ENCODE results near the gene NXPH4.

Gene NXPH4

DNA sequence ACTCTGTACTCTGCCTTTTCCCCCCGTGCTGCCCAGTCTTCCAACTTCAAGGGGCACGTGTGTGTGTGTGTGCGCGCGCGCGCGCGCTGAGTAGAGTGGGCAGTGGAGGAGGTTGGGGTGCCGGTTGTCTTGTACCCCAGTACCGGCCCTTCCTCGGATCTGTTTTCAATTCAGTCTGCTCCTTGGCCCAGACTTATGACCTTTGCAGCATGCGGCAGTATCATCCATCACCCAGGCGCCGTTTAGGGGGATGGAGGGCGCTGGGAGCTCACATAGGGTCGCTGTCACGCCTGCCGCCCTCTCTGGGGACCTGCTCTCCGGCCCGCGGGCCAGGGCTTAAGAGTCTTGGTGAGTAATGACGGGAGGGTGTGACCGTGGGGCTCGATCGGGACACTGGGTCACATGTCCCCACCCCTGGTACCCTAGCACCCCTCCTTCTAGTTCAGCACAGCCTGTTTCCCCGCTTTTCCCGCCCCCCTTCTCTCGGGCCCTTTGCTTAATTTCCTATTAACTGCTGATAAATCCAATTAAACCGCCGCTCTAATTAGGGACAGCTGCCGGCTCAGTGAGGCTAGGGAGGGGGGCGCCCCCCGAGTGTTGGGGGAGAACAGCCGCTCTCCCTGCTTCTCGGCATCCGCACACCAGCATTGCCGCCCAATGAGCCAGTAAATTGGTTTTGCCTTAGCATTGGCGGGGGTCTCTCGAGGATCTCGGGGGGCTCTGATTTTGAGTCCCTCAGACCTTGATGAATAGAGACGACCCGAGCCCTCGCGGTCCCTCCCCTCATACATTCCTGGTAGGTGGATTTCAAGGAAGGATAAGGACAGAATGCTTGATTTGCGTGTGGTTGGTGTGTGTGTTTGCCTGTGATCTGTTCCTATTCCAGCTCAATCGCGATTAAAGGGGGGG lies 25.1 kb downstream of the NXPH4 start:
- DNase-seq = no peak

DNA sequence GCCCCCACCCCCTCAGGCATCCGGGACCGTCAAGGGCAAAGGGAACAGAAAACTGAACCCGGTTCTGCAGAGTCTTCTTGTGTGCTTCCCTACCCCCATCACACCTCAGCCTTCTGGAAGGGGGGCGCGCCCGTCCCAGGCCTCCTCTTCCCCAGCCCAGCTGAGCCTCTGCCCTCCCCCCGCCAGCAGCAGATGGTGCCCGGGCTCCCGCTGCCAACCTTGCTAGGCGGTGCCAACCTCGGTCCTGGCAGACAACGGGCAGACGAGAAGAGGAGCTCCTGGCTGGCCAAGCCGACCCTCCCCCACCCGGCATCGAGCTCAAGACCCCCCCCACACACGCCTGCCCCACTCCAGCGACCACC lies 25.7 kb downstream of the NXPH4 start:
- peak in 5 of 56 donors; percentile 8 to 51 (median 25) for DNase-seq

DNA sequence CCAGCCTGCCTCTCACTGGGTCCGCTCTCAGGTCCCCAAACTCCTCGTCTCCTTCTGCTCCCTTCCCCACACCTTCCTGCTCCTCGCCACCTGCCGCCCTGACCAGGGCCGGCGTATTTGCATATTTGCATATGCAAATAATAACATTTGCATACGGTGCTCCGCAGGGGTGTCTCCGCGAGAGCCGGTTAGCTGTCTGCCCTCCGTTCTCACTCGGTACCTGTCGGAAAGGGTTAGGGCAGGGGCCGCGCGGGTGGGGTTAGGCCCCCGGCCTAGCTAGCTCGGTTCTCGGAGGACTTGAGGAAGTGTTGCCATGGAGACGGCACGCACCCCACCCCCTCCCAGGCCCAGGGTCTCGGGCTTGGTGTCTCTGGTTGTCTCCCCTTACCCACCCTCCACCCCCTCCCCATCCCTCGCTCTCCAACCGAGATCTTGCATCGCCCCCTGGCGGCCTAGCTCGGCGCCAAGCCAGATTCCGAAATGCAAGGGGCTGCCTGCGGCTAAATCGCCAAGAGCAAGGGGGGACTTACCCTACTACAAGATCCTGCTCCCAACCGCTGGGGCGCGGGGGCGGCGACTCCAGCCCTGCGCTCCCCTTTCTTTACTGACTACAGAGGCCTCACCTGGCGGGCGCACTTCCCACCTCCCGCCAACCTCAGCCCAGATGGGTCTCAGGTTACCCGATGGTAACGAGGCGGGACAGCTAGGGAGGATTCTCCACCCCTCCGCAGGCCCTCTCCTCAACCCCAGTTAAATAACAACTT lies 26.3 kb downstream of the NXPH4 start:
- peak in 20 of 56 donors; percentile 8 to 57 (median 26) for DNase-seq

DNA sequence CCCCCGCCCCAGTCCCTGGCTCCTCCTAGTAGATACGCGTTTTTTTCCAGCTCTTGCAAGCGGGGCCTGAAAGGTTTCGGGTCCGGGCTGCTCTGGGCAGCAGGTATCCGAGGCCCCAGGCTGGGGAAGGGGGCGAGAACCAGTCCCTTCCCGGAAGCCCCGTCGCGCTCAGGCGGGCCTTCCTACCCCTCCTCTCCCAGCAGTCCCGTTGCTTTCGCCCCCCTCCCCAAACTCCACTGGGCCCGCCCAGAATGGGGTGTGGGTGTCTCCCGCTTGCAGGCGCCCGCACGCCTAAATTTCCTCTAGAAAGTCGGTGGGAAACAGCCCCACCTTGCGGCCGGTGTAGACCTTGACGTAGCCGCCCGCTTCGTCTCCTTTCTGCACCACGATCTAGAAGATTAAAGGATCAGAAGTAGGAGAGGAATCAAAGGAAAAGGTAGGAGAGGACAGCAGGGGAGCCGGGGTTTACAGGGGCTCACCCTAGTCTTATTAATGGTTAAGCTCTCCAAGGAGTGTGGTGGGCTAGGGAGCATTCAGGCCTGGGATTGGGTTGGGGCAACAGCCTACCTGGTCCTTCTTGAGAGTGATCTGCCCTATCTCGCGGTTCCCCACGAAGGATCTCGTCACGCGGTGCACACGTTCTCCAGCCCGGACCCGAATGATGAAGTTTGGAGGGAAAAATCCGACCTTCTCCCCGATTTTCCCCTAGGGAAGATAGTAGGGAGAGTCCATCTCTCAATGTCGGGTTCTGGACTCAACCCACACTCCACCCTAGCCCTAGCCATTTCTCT lies 27.1 kb downstream of the NXPH4 start:
- DNase-seq = peak in 41 of 56 donors; percentile 7 to 77 (median 28)

DNA sequence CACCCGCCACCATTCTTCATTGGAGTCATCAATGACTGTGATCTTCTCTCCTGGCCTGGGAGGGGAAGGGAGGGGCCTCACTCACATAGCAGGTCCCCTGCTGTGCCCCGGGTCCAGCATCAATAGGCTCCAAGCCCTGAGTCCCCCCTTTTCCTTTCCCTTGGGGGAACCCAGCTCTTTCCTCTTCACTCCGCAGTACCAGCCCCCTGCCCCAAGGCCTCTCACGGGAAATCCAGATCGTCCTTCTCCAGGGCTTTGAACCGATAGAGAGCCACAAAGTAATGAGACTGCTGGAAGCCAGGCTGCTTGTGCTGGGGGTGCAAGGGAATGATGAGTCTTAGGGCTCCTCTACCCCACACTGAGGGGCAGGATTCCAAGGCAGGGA lies 27.7 kb downstream of the NXPH4 start:
- DNase-seq = no peak

DNA sequence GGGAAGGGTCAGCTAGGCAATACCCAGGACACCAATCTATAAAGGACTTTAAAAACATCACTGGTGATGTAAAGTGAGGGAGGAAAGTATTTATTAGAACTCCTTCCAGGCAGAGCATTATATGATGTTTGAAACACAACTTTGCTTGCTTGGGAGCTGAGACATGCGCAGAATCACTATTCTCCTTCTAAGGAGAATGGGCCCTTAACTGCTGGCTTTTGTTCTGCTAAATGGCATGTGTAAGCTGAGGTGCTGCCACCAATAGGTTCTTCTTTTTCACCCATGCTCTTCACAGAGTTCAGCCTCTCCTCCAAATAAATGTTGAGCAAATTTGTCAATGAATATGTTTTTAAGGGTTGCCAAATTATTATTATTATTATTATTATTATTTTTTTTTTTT lies 30.4 kb downstream of the NXPH4 start:
- no peak for DNase-seq

DNA sequence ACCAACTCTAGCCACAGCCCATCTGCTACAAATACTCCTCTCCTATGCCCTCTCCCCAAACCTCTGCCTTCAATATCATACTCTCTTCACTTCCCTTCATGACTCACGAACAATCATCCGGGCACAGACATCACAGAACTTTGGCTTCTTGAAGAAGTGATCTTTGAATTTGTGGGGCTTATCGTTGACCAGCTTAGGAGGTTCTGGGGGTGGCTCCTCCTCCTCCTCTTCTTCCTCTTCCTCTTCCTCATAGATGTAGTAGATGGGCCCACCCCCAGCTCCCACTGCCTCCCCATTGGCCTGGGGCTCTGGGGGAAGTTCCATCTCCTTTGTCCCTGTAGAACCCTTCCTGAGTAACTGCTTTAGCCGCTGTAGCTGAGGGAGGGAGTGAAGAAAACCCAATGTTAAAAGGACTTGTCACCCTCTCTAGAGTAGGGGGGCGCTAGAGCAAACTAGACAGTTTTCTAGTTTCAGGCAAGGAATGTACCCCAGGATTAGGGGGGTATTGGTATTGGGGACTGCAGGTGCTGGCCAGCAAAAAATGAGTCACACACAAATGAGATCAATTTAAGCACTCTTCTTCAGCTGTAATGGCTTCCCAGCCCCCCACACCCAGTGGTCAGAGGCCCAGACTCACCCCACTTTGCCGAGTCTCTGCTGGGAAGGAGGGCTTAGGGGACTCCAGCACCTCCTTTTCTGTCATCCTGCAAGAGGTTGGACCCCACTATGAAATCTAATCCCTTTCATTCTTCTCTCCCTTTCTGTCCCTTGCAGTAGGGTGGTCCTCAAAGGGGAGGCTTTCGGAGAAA lies 32.5 kb downstream of the NXPH4 start:
- no peak for DNase-seq

DNA sequence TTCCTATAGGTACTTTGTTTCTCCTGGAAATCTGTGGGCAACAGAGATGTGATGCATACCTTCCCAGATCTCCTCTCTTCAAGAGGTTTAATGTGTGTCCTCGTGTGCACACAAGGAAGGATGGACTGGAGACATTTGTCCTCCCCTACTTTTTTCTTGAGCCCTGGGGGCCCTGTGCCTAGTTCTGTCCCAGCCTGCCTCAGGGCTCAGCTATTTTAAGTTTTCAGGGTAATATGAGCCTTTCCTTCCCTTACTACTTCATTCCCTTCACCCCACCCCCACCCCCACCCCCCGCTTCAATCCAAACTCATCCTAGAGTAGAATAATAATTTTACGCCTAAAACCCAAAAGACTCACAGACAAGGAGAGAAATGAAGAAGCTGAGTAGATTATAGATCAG lies 33.9 kb downstream of the NXPH4 start:
- no peak for DNase-seq

DNA sequence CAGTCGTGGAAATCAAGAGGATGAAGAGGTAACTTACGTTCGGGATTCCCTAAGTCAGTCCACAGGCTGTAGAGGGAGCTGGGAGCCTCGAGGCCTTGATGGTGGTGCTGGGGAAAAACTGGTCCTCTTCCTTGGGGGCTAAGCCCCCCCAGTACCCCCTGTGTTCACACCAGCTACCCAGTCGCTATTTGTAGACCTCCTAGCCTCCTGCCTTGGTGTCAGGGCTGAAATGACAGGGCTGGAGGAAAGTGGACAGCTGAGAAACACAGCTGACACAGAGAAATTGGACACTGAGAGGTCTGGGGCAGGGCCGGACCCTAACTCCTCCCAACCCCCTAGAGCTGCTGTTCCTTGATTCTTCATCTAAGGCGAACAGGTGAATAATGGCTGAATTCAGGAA lies 34.4 kb downstream of the NXPH4 start, which contains the start of gene STAC3:
TSS of gene STAC3 (minus strand) at position 232 of the 400 bp plus-strand sequence. CDS start 1,551 bp downstream, outside the sequence.
- DNase-seq = no peak

DNA sequence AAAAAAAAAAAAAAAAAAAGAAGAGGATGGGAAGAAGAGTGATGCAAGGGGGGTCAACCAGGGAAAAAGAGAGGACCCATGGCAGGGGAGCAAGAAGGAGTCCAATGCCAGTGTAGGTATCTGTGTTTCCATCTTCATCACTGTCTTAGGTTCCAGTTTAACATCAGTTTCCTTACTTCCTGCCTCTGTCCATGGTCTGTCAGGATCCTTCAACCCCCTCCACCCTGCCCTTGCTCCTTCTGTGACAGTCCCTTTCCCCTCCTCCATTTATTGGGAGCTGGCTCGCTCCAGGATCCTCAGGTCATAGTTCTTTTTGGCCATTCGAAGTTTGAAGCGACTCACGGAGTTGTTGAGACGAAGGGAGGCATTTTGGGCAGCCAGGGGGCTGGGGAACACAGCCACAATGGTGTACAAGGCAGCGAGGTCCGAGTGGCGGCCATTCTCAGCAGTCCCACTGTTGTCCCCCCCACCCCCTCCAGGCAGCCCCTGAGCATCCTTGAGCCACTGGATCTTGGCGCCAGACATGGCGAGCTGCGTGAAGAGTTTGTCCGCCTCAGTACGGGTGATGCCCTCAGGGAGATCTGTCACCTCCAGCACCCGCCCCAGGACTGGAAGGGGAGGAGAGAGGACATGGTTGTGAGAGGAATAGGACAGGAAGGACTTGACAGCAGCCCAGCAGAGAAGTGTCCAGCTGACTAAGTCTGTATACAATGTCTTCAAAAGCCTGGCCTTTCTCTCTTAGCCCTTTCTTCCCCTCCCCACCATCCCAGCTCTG lies 38.1 kb downstream of the NXPH4 start:
- DNase-seq = no peak

DNA sequence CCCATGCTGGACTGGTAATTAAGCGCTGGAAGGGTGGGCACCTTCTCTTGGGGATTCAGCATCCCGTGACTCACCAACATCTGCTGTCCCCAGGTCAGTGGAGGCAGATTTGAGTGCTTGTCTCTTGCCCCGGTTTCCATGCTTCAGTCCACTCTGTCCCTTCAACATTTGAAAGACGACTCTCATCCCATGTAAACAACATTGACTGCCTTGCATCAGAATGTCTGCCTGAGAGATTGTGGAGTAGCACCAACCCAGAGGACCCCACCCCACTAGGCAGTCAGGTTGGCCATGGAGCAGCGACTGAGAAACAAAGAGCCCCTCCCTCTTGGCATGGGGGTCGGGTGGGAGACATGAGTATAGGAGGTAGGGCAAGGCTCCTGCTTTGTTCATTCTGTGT lies 39.3 kb downstream of the NXPH4 start:
- no peak for DNase-seq

DNA sequence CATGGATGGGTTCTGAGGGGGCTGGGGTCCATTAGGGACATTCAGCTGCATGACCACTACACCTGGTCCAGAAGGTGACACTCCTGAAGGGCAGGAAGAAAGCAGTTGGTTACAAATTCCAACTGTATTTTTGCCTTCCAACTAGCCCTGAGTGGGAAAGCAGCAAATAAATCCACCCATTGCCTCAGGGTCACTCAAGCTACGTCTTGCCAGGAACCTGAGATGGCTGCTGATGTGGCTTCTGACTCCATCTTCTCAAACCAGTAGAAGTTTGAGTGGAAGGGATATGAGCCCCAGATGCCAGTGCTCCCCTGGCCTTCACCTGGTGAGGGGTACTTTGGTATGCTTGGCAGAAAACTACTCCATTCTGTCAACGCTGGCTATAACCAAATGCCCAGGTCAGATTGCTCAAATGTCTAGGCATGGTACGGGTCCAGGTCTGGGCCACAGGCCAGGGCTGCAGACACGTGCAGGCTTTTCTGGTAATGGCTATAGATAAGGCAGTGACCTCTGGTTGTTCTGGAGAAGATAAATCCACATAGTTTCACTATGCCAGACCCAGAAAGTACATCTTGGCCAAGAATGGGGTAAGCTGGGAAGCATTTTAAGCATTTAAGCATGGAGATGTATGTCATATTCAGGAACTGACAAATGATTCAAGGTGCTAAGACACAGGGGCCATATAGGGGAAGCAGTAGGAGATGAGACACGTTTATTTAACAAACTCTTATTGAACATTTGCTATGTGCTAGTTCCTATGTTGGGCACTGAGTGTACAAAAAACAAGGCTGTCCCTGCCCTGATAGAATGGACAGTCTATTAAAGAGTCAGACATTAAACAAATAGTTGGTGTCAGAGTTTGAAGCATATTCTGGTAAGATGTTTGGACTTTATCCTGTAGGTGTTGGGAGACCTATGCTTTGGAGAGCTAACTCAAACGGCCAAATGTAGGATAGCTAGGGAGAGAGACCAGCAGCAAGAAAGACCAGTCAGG lies 42.7 kb downstream of the NXPH4 start:
- DNase-seq = no peak

DNA sequence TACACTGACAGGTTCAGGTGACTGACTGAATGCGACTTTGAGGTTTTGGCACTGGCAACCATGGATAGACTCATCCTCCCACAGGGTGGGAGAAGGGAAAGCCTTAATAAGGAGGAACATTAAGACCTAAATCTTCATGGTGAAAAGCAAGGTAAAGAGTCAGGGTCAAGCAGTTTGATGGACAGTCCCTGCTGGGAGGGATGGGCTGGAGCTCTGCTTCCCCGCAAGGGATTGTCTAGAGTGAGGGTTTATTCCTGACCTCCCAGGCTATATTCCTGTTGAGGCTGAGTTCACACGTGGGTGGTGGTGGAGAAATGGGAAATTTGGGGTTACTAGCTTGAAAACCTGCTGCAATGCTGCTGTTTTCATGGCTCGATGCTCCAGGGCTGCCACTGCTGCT lies 43.8 kb downstream of the NXPH4 start:
- DNase-seq = no peak

DNA sequence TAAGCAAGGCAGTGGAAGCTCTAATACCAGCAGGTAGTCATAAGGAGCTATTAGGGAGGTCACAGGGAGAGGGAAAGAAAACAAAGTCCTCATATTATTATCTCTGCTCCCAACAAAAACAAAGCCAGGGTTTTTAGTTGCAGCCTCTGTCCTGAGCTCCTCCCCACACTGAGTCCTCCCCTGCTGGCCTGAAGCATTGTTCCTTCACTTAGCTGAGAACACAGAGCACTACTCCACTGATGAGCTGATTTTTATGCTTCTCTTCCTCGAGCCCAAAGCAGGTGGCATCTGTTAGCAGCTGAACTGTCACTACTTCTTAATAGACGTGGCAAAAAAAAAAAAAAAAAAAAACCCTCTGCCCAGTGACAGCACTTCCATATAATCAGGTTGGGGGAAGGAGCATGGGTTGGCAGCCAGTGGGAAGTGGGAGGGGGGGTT lies 44.9 kb downstream of the NXPH4 start:
- DNase-seq = no peak

DNA sequence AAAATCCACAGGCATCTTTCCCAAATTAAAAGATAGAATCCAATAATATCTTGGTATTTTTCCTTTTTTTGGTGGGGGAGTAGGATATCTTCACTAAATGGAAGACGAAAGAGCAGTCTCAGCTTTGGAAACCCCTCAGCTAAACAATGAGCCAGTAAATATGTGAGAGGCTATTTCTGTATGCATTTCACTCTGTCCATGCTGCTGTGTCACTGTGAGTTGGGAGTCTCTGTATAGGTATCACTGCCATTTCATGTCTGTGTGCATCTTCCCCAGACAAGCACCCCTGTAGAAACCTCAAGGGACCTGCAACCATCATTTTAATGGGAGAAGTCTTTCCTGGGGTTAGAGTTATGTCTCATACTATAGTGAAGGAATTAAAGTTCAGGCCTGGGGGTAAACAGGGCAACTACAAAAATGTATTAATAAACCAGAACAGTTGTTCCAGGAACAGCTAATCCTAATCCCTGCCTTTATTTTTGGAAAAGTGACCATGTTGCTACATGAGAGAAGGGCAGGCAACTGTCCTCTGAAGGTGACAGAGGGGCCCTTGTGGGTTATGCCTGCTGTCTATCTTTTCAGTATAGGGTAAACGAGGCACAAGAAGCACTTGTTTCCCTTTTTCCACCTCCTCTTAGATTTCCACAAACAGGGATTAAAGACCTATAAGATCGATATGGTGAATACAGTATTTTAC lies 45.7 kb downstream of the NXPH4 start:
- no peak for DNase-seq

DNA sequence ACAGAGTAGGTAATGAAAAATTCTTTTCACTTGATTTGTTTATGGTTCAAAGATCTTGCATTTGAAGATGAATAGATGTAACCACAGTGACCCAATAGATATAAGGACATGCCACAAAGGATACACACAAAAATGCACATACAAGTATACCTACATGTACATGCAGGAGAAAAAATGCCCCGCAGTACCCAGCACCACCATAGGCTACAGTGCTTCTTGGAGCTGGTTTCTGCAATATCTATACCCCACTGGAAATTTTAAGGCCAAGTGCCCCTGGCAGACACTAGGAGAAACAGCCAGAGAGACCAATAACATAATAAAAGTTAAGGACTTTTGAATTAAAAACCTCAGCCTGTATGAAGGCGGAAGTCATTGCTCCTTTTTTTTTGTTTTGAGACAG lies 46.5 kb downstream of the NXPH4 start:
- no peak for DNase-seq

DNA sequence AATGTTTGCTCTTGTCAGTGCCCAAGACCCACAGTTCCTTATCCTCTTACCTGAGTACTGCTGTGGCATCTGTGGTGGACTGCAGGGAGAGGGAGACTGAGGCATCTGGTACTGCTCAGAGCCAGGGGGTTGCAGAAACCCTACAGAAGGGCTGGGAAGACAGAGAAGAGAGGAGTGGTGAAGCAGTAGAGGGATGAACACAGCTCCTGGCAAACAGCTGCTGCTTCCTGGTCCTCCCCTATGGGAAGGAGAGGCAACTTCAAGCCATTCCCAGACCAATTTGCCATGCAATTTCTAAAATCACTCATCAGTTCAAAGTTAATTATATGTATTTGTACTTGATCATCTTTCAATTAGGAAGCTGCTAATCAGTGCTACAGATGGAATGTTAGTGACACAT lies 50.1 kb downstream of the NXPH4 start:
- no peak for DNase-seq

DNA sequence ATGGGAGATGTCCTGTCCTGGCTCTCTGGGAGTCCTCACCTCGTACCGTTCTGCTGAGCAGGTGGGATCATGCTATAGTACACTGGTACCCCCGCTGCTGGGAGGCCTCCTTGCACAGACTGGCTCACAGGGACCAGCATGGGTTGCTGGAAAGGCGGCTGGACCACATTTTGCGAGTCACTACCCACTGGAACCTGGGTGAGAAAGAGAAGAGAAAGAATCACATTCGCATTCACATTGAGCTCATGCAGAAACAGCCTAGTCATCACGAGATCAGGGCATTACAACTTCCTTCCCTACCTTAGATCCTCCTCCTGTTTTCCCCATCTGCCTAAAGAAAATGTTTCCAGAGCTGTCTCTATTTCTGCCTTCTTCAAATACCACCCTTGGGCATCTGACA lies 51.7 kb downstream of the NXPH4 start:
- DNase-seq = no peak
